GM23338 (cell line): ENCODE data around the gene FBXO17.

Experiments used
- CREB1 ChIP-seq: fragments of 250-450 bp; sonication (Bioruptor Pico); IDR thresholded peaks from 2 replicates; pipeline ENCODE4 v1.5.0; 2020; ENCODE audit warnings: low read depth, mild to moderate bottlenecking, moderate library complexity
- CTCF ChIP-seq, 2 experiments: fragments of 200-600 bp in 1 of 2; sonication (generic) in 1 of 2; conservative IDR thresholded peaks; 2 replicates each; pipeline versions ENCODE4 v1.5.1 to v1.6.1; 2016 to 2017; ENCODE audit warnings: antibody characterized with exemption in 2 of 2, low read depth in 2 of 2, mild to moderate bottlenecking in 2 of 2, moderate library complexity in 1 of 2
- EZH2phosphoT487 ChIP-seq: fragments of 200-600 bp; sonication (generic); IDR thresholded peaks from one replicate; pipeline ENCODE4 v1.8.1; 2018; ENCODE audit warnings: antibody characterized with exemption; ENCODE audit not compliant: unreplicated experiment
- JUNB ChIP-seq: IDR thresholded peaks from one replicate; pipeline ENCODE4 v1.6.1; 2016; ENCODE audit warnings: antibody characterized with exemption; ENCODE audit not compliant: unreplicated experiment
- TF ChIP-seq, protein P1 (sequence below): IDR thresholded peaks from one replicate; pipeline ENCODE4 v1.6.1; 2018; ENCODE audit warnings: antibody characterized with exemption; ENCODE audit not compliant: unreplicated experiment

GRCh38 chr19:38990949-38991697 is 15.6 kb upstream of the FBXO17 start:
- TF ChIP-seq CTCF (conservative IDR thresholded peaks at IDR 0.05; ENCODE audit: low read depth in 2 of 2) (no peak), CREB1 (CRISPR knock-in tag) (no peak), EZH2phosphoT487 (no peak), JUNB (no peak)
- TF ChIP-seq, protein P1, sequence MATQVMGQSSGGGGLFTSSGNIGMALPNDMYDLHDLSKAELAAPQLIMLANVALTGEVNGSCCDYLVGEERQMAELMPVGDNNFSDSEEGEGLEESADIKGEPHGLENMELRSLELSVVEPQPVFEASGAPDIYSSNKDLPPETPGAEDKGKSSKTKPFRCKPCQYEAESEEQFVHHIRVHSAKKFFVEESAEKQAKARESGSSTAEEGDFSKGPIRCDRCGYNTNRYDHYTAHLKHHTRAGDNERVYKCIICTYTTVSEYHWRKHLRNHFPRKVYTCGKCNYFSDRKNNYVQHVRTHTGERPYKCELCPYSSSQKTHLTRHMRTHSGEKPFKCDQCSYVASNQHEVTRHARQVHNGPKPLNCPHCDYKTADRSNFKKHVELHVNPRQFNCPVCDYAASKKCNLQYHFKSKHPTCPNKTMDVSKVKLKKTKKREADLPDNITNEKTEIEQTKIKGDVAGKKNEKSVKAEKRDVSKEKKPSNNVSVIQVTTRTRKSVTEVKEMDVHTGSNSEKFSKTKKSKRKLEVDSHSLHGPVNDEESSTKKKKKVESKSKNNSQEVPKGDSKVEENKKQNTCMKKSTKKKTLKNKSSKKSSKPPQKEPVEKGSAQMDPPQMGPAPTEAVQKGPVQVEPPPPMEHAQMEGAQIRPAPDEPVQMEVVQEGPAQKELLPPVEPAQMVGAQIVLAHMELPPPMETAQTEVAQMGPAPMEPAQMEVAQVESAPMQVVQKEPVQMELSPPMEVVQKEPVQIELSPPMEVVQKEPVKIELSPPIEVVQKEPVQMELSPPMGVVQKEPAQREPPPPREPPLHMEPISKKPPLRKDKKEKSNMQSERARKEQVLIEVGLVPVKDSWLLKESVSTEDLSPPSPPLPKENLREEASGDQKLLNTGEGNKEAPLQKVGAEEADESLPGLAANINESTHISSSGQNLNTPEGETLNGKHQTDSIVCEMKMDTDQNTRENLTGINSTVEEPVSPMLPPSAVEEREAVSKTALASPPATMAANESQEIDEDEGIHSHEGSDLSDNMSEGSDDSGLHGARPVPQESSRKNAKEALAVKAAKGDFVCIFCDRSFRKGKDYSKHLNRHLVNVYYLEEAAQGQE = no peak
